ENCODE data around the gene ELL2.

GRCh38 chr5:95953021-95953702 is 8.5 kb downstream of the ELL2 start:
- TF ChIP-seq, protein P1, sequence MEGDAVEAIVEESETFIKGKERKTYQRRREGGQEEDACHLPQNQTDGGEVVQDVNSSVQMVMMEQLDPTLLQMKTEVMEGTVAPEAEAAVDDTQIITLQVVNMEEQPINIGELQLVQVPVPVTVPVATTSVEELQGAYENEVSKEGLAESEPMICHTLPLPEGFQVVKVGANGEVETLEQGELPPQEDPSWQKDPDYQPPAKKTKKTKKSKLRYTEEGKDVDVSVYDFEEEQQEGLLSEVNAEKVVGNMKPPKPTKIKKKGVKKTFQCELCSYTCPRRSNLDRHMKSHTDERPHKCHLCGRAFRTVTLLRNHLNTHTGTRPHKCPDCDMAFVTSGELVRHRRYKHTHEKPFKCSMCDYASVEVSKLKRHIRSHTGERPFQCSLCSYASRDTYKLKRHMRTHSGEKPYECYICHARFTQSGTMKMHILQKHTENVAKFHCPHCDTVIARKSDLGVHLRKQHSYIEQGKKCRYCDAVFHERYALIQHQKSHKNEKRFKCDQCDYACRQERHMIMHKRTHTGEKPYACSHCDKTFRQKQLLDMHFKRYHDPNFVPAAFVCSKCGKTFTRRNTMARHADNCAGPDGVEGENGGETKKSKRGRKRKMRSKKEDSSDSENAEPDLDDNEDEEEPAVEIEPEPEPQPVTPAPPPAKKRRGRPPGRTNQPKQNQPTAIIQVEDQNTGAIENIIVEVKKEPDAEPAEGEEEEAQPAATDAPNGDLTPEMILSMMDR (IDR thresholded peaks at IDR 0.05): no peak
- no peak for TF ChIP-seq EP300 (IDR thresholded peaks at IDR 0.05)
- no peak for TF ChIP-seq POLR2A (IDR thresholded peaks at IDR 0.05)
- no peak for TF ChIP-seq POLR2AphosphoS5 (IDR thresholded peaks at IDR 0.05)

All from sigmoid colon (tissue), 4 donors.